GM21528 (cell line): ENCODE data around the gene CSTPP1.
"Not testable (repeated sequence)": the region's sequence is repeated elsewhere in the genome, so short reads cannot be mapped to it uniquely, and the experiment has no call there.

Experiments
- ATAC-seq: cut with Tn5 transposase; IDR thresholded peaks from one replicate; pipeline ENCODE4 v1.9.1; 2021; ENCODE audit warnings: mild to moderate bottlenecking, moderate library complexity; ENCODE audit not compliant: unreplicated experiment, low FRiP score

The CSTPP1 gene

DNA sequence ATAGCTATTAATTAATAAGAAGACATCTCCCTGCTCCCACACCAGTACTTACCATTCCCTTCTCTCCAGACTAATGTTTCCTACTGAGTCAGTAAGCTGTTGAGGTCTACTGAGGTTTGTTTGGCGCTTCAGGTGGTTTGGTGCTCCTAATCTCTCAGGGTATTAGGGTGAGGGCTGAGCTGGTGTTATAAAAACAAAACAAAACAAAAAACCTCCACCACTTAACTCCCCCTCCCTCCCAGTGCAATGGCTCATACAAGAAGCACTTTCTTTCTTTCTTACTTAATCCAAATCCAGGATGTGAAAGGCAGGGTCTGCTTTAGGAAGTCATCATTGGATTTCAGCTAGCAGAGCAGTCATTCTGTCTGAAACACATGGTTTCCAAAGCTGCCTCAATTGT is 15.3 kb downstream of the CSTPP1 start:
- no peak for ATAC-seq

DNA sequence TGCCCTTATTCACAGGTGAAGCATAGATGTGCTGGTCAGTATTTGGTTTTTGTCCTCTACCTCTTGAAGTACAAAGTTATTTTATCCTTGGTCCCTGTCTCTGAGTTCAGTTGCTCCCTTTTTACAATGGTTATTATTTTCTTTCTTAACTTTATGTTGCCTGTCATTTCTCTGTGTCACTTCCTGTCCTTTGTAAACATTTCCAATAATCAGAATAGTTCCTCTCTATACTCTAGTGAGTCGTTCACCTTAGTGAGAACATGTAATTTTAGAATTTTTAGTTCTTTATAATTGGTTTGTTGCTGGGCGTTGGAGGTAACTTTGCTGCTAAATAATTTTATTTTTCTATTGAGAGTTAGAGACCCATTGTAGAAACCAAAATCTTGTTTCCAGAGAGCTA is 16.0 kb downstream of the CSTPP1 start:
- ATAC-seq, result no peak

DNA sequence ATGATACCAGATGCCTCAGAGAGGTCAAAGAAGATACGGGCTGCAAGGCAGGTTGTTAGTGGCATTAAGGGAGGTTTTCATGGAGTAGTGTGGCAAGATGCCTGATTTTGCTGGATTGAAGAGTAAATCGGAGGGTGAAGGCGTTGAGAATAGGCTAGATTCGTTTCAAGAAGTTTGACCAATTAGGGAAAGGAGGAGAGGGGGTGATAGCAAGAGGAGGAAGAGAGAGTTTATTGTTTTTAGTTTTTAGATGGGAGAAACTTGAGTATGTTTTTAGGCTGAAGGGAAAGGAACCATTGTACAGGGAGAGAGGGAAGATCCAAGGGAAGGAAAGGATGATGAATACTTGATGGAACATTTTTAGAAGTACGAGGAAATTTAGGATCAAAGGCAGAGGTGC is 16.5 kb downstream of the CSTPP1 start:
- ATAC-seq, result no peak

DNA sequence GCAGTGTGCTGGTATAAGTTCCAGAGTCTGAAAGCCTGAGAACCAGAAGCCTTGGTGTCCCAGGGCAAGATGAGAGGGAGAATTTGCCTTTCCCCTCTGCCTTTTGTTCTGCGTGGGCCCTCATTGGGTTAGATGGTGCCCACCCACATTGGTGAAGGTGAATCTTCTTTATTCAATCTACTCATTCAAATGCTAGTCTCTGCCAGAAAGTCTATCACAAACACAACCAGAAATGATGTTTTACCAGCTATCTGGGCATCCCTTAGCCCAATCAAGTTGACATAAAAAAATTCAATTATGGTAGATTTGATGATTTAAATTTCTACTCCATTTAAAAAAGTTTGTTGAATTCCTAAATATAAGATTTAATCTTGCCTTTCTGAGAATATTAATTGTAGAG is 22.2 kb downstream of the CSTPP1 start:
- no peak for ATAC-seq

DNA sequence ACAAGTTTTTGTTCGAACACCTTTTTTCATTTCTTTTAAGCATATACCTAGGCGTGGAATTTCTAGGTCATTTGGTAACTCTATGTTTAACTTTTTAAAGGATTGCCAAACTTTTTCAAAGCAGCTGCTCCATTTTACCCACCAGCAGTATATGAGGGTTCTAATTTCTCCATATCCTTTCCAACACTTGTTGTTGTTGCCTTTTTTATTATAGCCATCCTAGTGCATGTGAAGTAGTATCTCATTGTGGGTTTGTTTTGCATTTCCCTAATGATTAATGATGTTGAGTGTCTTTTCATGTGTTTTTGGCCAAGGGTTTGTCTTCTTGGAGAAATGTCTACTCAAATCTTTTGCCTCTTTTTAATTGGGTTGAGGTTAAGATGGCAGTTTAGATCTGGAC is 24.5 kb downstream of the CSTPP1 start:
- ATAC-seq, result no peak

DNA sequence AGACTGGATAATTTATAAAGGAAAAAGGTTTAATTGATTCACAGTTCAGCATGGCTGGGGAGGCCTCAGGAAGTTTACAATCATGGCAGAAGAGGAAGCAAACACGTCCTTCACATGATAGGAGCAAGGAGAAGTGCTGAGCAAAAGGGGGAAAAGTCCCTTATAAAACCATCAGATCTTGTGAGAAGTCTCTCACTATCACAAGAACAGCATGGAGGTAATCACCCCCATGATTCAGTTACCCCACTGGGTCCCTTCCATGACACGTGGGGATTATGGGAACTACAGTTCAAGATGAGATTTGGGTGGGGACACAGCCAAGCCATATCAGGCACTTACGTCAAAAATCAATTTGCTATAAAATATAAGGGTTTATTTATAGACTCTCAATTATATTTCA is 25.3 kb downstream of the CSTPP1 start:
- ATAC-seq, result not testable (repeated sequence)

DNA sequence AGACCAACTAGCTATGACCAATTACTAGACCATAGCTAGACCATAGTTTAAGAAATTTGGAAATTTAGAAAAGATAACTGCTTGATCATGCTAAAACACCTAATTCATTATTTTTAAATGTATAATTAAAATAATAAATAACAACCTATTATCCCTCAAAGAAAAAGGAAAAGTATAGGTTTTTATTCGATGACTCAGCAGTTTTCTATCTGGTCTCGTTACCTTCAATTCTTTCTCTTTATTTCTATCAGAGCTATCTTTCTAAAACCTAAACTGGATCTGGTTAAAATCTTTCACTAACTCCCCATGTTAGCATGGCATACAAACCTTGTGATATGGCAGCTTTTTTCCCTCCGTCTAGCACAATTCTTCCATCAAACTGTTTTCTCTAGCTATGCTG is 27.3 kb downstream of the CSTPP1 start:
- no peak for ATAC-seq

DNA sequence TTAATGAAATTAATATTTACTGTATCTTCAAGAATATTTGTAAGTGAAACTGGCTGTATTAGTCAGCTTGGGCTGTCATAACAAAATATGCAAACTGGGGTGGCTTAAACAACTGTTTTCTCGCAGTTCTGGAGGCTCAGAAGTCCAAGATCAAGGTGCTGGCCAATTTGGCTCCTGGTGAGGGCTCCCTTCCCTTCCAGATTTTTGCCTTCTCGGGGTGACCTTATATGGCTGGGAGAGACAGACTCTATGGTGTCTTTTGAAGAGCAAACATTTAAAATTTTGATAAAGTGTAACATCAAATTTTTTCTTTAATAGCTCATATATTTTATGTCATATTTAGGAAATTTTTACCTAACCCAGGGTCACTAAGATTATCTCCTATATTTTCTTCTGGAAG is 30.2 kb downstream of the CSTPP1 start:
- ATAC-seq, result no peak

DNA sequence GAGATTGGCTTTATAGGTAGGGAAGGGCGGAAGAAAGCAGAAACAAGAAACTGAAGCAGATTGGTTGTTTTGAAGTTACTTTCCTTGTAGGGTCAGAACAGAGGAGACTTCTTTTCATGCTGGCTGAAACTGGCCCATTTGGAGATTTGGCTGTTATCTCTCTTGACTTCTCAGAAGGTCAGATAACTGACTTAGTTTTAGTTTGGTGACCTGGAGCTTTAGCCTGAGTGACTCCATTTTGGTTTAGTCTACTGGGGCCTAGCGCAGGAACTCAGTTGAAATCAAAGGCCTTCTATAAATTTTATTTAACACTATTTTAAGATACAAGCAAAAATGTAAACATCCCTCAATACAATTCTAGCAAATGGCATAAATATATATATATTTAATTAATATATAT is 31.4 kb downstream of the CSTPP1 start:
- no peak for ATAC-seq

DNA sequence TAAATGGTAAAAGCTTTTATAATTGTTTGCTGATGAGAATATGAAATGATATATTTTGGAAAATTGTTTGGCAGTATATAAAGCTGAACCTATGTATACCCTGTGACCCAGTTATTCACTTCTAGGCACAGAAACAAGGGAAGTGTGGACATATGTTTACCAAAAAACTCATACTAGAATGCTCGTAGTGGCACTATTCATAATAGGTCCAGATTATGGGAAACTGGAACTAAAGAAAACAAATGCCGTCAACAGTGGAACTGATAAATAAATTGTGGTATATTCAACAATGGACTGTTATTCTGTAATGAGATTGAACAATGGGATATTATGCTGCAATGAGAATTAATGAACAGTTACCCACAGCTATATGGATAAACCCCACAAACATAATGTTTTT is 32.8 kb downstream of the CSTPP1 start:
- no peak for ATAC-seq

DNA sequence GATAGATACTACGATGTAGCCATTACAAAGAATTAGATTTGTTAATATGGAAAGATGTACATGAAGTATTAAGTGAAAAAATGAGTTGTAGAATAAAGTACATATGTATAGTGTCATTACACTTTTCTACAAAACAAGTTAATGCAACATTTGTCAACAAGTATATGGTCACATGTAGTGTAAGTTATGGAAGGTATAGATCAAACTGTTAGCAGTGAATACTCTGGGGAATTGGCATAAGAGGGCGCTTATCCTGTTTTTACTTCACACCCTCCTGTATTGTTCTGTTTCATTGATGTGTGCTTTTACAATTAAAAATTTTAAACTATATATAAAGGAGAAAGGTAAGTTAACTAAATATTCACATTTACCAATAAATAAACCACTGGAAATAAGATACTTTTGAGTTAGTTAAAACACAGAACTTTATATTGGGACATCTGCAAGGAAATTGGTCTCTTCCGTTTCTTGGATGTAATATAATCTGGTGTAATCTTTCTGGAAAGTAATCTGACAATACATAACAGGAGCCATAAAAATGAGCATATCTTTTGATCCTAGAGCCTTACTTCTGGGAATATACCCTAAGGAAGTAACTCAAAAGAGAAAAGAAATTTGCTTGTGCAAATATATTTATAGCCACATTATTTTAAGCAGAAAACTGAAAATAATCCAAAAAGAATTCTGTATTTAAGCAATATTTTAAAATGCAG is 34.5 kb downstream of the CSTPP1 start:
- no peak for ATAC-seq

DNA sequence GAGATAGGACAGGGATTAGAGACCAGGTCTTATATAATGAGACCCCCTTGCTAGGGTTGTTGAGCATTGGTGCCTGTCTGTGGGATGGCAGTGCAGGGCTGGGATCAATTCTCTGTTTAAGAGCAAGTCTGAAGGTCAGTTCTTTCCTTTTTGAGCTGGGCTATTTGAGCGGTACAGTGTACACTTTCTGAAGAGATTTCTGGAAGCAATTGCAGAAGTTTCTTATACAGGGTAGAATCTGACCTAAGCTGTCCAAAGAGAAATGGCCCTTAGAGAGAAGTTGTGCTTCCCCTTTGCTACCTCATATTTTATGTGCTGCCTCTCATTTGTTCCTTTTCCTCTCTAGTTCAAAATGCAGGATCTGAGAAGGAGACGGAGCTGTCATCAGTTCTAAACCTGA is 35.8 kb downstream of the CSTPP1 start:
- no peak for ATAC-seq

DNA sequence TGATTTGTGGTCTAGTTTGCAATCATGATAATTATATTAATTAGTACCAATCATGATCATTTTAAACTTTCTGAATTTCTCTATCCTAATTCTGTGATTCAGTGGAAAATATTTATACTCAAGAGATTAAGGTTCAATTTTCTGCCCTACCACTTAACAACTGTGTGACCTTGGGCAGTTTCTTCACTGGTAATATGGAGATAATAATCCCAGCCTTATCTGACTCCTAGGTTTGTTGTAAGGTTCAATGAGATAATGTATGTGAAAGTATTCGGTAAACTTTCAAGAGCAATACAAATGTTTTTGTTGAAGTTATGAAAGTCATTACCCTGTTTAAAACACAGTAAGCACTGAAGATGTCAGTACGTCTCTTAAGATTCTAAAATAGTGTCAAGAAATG is 36.3 kb downstream of the CSTPP1 start:
- no peak for ATAC-seq

DNA sequence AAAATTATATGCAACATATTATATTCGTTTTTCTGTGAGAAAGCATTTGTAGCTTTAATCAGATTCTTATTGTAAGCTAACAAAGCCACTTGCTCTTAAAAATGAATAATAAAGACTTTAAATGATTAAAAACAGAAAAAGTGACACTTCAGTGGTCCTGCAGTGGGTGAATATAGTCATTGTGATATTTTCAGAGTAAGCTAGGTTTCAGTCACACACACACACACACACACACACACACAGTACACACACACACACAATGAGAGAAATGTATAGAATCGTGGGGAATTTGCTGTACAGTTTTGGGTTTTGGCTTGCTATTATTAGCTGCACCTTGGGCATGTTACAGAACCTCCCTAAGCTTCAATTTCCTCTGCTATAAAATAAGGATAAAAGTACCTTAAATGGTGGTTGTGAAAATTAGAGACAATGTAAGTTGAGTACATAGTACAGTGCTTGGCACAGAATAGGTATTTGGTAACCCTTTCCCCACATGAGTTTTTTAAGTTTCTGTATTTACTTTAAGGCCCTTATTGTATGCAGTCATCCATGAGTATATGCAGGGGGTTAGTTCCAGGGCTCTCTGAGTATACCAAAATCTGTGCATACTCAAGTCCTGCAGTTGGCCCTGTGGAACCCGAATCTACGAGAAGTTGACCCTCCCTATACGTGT is 39.8 kb downstream of the CSTPP1 start:
- no peak for ATAC-seq

DNA sequence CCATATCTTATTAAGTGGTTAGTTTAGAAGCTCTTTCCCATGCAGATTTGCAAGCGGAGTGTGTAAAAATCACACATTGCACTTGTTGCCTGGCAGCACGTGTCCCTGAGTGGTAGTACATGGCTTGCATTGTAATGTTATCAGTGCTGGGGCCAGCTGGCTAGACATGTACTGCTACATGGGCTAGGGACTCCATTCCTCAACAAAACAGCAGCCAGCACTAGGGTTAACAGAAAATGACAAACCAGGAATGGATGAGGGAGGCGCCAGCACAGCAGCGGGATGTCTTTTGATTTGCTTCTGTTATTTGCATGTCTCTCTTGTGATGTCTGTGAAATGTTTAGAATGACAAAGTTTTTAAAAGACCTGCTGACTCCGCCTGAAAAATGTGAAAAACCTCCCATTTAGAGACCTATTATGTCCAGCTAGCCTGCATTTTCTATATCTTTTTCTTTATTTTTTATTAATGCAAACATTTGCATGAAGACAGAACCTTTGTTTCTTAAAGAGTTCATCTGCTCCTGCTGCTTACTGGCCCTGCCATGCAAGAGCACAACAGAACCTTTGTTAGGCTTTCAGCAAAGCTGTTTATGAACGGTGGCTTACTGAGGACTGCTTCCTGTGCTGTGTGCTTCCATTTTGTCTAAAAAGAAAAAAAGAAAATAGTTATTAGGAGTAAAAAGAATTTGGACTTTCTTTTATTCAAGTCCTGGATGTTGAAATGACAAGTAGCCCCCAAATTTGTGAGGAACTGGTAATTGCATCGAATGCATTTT is 40.7 kb downstream of the CSTPP1 start:
- ATAC-seq, result no peak

DNA sequence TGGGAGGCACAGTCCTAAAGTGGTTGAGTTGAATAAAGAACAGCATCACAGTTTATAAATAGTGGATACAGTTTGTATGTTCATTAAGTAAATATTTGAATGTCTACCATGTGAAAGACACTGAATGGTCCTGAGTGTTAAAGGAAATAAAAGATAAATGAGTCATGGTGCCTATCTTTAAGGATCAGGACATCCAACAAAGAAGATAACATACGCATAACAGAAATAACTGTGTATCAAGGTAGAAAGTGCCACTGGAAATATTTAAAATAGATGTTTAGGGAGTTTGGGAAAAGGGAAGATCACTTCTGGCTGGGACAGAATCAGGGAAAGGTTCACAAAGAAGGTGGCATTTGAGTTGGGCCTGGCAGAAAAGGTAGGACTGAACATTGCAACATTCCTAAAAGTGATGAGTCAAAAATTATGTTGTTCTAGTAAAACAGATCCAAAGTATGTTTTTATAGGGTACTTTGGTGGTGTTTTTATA is 41.5 kb downstream of the CSTPP1 start:
- ATAC-seq, result no peak

DNA sequence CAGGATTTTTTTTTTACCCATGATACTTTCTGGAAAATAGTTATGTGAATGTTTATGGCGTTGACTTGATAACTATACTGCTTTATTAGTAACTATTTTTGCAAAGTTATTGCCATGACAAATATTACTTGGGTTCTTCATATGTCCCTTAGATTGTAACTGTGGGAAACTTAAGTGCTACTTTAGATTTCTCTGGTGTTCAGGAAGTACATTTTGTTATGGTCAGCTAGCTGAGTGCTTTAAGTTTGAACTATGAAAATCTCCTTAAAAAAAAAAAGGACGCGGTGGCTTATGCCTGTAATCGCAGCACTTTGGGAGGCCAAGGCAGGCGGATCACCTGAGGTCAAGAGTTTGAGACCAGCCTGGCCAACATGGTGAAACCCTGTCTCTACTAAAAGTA is 42.8 kb downstream of the CSTPP1 start:
- ATAC-seq, result no peak

DNA sequence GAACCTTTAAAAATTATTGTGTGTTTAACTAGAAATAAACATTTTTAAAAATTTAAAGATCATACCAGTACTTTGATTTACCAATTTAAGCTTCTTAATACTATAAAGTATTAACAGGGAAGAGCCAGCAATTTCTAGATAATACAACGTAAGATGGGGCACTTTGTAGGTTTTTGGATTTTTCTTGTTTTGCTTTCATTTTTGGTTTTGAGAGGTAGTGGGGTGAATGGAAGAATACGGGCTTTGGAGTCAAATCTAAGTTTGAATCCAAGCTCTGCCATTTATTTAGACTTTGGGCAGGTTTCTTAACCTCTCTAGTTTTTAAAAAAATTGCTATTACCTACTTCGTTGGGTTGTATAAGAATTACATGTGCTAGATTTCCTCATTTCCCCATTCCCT is 44.9 kb downstream of the CSTPP1 start:
- ATAC-seq, result no peak

DNA sequence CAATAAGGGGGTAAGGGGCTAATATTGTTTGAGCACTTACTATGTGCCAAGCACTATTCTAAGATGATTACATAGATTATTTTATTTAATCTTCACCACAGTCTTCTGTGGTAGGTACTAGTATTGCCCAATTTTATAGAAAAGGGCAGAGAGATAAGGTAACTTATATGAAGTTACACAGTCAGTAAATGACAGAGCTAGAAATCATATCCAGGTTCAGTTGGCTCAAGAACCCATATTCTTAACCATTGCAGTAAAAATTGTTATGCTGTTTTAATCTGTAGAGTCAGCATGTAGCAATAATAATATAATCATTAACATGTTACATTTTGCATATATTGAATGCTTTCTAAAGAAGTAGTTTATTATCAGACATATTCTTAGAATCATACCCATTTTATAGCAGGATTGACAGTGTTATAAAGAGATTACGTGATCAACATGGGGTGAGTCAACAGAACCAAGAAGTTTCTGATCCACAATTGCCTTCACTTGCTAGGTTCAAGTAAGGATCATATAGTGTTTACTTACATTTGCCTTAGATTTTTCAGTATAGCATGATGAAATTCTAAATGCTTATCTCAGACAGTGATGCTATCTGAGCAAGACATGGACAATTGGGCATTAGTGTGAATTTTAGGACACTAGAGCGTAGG is 46.4 kb downstream of the CSTPP1 start:
- ATAC-seq, result no peak

DNA sequence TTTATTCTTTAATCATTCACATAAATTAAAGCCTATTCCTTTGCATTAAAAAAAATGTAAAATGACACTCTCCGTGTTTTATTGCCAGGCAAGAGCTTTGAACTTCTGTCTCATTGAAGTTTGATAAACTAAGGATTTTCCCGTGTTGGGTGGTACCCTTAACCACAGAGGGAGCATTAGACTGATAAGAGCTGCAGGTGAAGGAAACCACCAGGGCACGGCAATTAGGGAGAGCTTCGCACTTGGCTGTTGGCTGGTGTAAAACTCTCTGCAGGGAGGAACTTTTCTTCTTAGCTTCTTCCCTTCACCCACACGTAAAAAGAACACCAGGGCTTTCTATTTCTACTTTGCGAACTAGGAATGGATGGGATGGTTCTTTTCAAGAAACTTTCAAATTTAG is 47.0 kb downstream of the CSTPP1 start:
- ATAC-seq, result no peak

DNA sequence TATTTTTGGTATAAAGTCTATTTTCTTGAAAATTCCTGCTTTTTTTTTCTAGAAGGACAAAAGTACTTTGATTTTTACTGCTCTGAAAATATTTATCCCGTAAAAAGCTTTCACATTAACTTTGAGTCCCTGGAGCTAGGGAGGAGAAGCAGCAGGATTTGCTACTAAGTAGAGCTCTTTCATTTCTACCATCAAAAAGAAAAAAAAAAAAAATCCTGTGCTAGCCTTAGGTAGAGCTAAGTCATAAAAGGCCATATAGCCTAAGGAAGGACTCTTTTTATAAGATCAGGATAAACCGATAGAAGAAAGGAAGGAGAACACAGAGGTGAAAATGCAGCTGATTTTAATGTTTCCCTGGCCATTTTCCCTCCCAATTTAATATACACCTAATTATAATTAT is 48.0 kb downstream of the CSTPP1 start:
- no peak for ATAC-seq
